ENCODE results near the gene KANSL1. TPM values are rescaled to one million over a fixed set of nuclear protein-coding genes. Genes with fewer than 3 reads are reported as not detected.
A peak's percentile ranks its signal among the peaks of the same experiment; 100 is the strongest.

KANSL1 gene
- total RNA-seq, 2 donors from 2014 or later = 137 to 144 TPM

GRCh38 chr17:46163316-46163715 is 29.9 kb downstream of the KANSL1 start:
- Mint-ChIP-seq H3K4me1 (peaks cover 36% of the 10 kb centered on the region), H3K36me3 (ENCODE audit: low read depth) (peaks cover 25% of the 10 kb centered on the region), H3K27ac (no peak overlapping the region), H3K9me3 (no peaks in the 10 kb centered on the region), H3K27me3 (ENCODE audit: insufficient read depth) (no peaks in the 10 kb centered on the region), H3K4me3 (no peak overlapping the region)
- peaks cover 18% of the 10 kb centered on the region for H3K36me3 ChIP-seq (ENCODE audit: control insufficient read depth, insufficient read depth, low read length)
- H3K9ac ChIP-seq (ENCODE audit: extremely low read depth, low read length, poor library complexity, severe bottlenecking) = no peak overlapping the region
- peaks cover 7% of the 10 kb centered on the region for H3K4me1 ChIP-seq (ENCODE audit: control insufficient read depth, insufficient read depth, low read length)
- TF ChIP-seq, protein P1, sequence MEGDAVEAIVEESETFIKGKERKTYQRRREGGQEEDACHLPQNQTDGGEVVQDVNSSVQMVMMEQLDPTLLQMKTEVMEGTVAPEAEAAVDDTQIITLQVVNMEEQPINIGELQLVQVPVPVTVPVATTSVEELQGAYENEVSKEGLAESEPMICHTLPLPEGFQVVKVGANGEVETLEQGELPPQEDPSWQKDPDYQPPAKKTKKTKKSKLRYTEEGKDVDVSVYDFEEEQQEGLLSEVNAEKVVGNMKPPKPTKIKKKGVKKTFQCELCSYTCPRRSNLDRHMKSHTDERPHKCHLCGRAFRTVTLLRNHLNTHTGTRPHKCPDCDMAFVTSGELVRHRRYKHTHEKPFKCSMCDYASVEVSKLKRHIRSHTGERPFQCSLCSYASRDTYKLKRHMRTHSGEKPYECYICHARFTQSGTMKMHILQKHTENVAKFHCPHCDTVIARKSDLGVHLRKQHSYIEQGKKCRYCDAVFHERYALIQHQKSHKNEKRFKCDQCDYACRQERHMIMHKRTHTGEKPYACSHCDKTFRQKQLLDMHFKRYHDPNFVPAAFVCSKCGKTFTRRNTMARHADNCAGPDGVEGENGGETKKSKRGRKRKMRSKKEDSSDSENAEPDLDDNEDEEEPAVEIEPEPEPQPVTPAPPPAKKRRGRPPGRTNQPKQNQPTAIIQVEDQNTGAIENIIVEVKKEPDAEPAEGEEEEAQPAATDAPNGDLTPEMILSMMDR (conservative IDR thresholded peaks at IDR 0.05) = no peak
- no peaks in the 10 kb centered on the region for H3K27me3 ChIP-seq (ENCODE audit: control insufficient read depth, insufficient read depth, low read length, poor library complexity, severe bottlenecking)
- H3K9me3 ChIP-seq (ENCODE audit: control insufficient read depth, low read length) = no peaks in the 10 kb centered on the region
- WGBS, 2 experiments (ENCODE audit: insufficient coverage in 1 of 2, insufficient read length in 1 of 2) = 86 to 100% methylated on average over 1 of the region's 1 CpG
- DNase-seq = no peak
- H3K4me3 ChIP-seq (ENCODE audit: low read length) = no peak overlapping the region
- H3K27ac ChIP-seq (ENCODE audit: low read depth, low read length) = no peak overlapping the region

DNA sequence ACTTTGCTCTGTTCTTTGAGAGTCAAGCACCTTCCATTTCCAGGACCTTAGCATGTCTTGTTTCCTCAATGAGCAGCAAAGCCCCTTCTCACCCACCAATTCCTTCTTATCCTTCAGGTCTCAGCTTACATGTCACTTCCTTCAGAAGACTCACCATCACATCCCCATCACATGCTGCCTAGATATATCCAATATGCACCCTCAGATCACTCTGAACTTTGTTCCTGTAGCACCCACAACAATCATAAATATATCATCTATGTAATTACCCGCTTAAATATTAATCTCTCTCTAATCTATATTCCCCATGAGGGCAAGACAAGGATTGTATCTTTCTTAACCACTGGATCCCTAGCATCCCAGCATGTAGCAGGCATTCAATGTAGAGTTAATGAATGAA is 30.4 kb downstream of the KANSL1 start:
- TF ChIP-seq, protein P1 (conservative IDR thresholded peaks at IDR 0.05) = no peak
- DNase-seq = no peak
- Histone ChIP-seq H3K36me3 (ENCODE audit: control insufficient read depth, insufficient read depth, low read length) (peaks cover 15% of the 10 kb centered on the region), H3K27me3 (ENCODE audit: control insufficient read depth, insufficient read depth, low read length, poor library complexity, severe bottlenecking) (no peaks in the 10 kb centered on the region), H3K4me1 (ENCODE audit: control insufficient read depth, insufficient read depth, low read length) (peaks cover 7% of the 10 kb centered on the region), H3K9ac (ENCODE audit: extremely low read depth, low read length, poor library complexity, severe bottlenecking) (no peak overlapping the region), H3K4me3 (ENCODE audit: low read length) (no peak overlapping the region), H3K27ac (ENCODE audit: low read depth, low read length) (no peak overlapping the region), H3K9me3 (ENCODE audit: control insufficient read depth, low read length) (no peaks in the 10 kb centered on the region)
- Mint-ChIP-seq H3K36me3 (ENCODE audit: low read depth) (peaks cover 23% of the 10 kb centered on the region), H3K27me3 (ENCODE audit: insufficient read depth) (no peaks in the 10 kb centered on the region), H3K9me3 (no peaks in the 10 kb centered on the region), H3K4me3 (no peak overlapping the region), H3K4me1 (peaks cover 32% of the 10 kb centered on the region), H3K27ac (peak overlapping the region; percentile 0)
- WGBS, 2 experiments (ENCODE audit: insufficient coverage in 1 of 2, insufficient read length in 1 of 2) = 38 to 45% methylated on average over 1 of the region's 1 CpG

GRCh38 chr17:46160169-46160568 is 33.1 kb downstream of the KANSL1 start:
- H3K36me3 ChIP-seq (ENCODE audit: control insufficient read depth, insufficient read depth, low read length) = peaks cover 4% of the 10 kb centered on the region
- peak overlapping the region; percentile 28 for H3K27ac Mint-ChIP-seq
- H3K4me3 Mint-ChIP-seq = no peak overlapping the region
- TF ChIP-seq, protein P1 (conservative IDR thresholded peaks at IDR 0.05) = no peak
- no peak overlapping the region for H3K4me3 ChIP-seq (ENCODE audit: low read length)
- no peak overlapping the region for H3K9ac ChIP-seq (ENCODE audit: extremely low read depth, low read length, poor library complexity, severe bottlenecking)
- DNase-seq = no peak
- H3K9me3 Mint-ChIP-seq = no peaks in the 10 kb centered on the region
- no peaks in the 10 kb centered on the region for H3K27me3 ChIP-seq (ENCODE audit: control insufficient read depth, insufficient read depth, low read length, poor library complexity, severe bottlenecking)
- H3K4me1 Mint-ChIP-seq = peaks cover 45% of the 10 kb centered on the region
- no peaks in the 10 kb centered on the region for H3K9me3 ChIP-seq (ENCODE audit: control insufficient read depth, low read length)
- H3K27me3 Mint-ChIP-seq (ENCODE audit: insufficient read depth) = no peaks in the 10 kb centered on the region
- H3K36me3 Mint-ChIP-seq (ENCODE audit: low read depth) = peaks cover 16% of the 10 kb centered on the region
- H3K4me1 ChIP-seq (ENCODE audit: control insufficient read depth, insufficient read depth, low read length) = peaks cover 7% of the 10 kb centered on the region
- WGBS, 2 experiments (ENCODE audit: insufficient coverage in 1 of 2, insufficient read length in 1 of 2) = 87 to 95% methylated on average over 6 to 8 of the region's 8 CpGs
- no peak overlapping the region for H3K27ac ChIP-seq (ENCODE audit: low read depth, low read length)
